ENCODE data around the gene MAP7D3.

The MAP7D3 gene

GRCh38 chrX:136272325-136272724 lies 21.1 kb upstream of the MAP7D3 start:
- no peak for DNase-seq (ENCODE audit: low read depth)

GRCh38 chrX:136271300-136271699 lies 20.1 kb upstream of the MAP7D3 start:
- DNase-seq (ENCODE audit: low read depth) = peak; percentile 2

More at GRCh38 chrX:136272325-136272724, 21.1 kb upstream of the MAP7D3 start:
- no peak overlapping the region for H3K4me3 ChIP-seq (ENCODE audit: low read depth, low read length)
- no peak for TF ChIP-seq CTCF (IDR thresholded peaks at IDR 0.05; ENCODE audit: insufficient read depth, low read depth, low read length, missing control alignments)

GRCh38 chrX:136269921-136270320 lies 18.7 kb upstream of the MAP7D3 start:
- H3K4me3 ChIP-seq (ENCODE audit: low read depth, low read length) = no peak overlapping the region
- no peak for TF ChIP-seq CTCF (IDR thresholded peaks at IDR 0.05; ENCODE audit: insufficient read depth, low read depth, low read length, missing control alignments)
- DNase-seq (ENCODE audit: low read depth) = no peak

More at GRCh38 chrX:136271300-136271699, 20.1 kb upstream of the MAP7D3 start:
- no peak for TF ChIP-seq CTCF (IDR thresholded peaks at IDR 0.05; ENCODE audit: insufficient read depth, low read depth, low read length, missing control alignments)
- H3K4me3 ChIP-seq (ENCODE audit: low read depth, low read length) = no peak overlapping the region

- peak; percentile 59 for TF ChIP-seq CTCF (IDR thresholded peaks at IDR 0.05; ENCODE audit: insufficient read depth, low read depth, low read length, missing control alignments)
- DNase-seq (ENCODE audit: low read depth) = peak; percentile 52
- no peak overlapping the region for H3K4me3 ChIP-seq (ENCODE audit: low read depth, low read length)
Measured at GRCh38 chrX:136268051-136269048, 17.1 kb upstream of the MAP7D3 start.

- no peak for TF ChIP-seq CTCF (IDR thresholded peaks at IDR 0.05; ENCODE audit: insufficient read depth, low read depth, low read length, missing control alignments)
- H3K4me3 ChIP-seq (ENCODE audit: low read depth, low read length) = no peak overlapping the region
- no peak for DNase-seq (ENCODE audit: low read depth)
Measured at GRCh38 chrX:136266828-136267227, 15.6 kb upstream of the MAP7D3 start.

- TF ChIP-seq CTCF (IDR thresholded peaks at IDR 0.05; ENCODE audit: insufficient read depth, low read depth, low read length, missing control alignments) = no peak
- no peak overlapping the region for H3K4me3 ChIP-seq (ENCODE audit: low read depth, low read length)
- DNase-seq (ENCODE audit: low read depth) = no peak
Measured at GRCh38 chrX:136262812-136263315, 11.7 kb upstream of the MAP7D3 start.

Measured in GM12865 (cell line).